HG03439 (cell line): ENCODE measurements around the gene SRRD.
"Not testable (repeated sequence)": the region's sequence is repeated elsewhere in the genome, so short reads cannot be mapped to it uniquely, and the experiment has no call there.

Experiments used
- ATAC-seq: cut with Tn5 transposase; IDR thresholded peaks from one replicate; pipeline ENCODE4 v1.9.1; 2021; ENCODE audit warnings: mild to moderate bottlenecking, moderate library complexity; ENCODE audit not compliant: unreplicated experiment

The SRRD gene

DNA sequence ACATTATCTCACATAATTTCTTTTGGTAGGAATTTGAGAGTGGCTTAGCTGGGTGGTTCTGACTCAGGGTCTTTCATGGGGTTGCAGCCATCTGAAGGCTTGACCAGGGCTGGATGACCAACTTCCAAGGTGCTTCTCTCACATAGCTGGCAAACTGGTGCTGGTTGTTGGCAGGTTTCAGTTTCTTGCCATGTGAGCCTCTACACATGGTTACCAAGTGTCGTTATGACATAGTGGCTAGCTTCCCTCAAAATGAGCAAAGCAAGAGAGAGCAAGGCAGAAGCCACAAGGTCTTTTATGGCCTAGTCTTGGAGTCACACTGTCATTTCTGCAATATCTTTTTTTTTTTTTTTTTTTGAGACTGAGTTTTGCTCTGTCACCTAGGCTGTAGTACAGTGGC, 32.8 kb downstream of the SRRD start:
- ATAC-seq: no peak

DNA sequence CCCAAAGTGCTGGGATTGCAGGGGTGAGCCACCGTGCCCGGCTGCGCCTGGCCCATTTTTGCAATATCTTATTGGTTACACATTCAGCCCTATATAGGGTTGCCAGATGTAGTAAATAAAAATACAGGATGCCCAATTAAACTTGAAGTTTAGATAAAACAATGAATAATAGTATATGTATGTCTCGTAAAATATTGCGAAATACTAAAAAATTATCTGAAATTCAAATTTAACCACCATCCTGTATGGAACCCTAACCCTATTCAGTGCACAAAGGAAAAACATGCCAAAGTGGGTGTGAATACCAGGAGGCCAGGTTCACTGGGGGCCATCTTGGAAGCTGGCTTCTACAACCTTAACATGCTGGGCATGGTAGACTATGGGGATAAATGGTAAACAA, 33.8 kb downstream of the SRRD start:
- ATAC-seq: no peak

DNA sequence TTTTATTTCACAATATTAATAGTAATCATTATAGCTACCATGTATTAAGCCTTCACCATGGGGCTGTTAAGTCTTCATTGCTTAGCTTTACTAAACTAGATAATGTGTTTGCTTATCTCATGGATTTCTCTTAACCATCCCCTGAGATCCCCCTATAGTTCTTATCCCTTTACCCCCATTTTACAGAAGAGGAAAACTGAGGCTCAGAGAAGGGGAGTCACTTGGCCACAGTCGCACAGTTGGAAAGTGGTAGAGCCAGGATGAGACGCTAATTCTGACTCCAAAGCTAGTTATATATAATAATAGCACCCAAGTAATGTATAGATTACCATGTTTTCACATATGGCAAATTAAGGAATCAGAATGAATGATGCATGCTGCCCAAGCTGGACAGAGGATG, 38.3 kb downstream of the SRRD start:
- no peak for ATAC-seq

DNA sequence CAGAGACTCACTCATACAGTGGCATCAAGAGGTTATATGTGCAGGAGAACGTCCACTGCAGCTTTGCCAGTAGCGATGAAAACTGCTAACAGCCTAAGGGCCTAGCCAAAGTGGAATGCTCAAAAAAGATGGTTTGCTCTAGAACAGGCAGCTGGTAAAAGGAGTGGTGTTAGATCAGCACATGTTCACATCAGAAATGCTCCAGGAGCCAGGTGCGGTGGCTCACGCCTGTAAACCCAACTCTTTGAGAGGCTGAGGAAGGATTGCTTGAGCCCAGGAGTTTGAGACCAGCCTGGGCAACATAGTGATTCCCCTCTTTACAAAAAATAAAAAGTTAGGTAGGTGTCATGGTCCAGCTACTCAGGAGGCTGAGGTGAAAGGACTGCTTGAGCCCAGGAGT, 38.9 kb downstream of the SRRD start:
- ATAC-seq: no peak

DNA sequence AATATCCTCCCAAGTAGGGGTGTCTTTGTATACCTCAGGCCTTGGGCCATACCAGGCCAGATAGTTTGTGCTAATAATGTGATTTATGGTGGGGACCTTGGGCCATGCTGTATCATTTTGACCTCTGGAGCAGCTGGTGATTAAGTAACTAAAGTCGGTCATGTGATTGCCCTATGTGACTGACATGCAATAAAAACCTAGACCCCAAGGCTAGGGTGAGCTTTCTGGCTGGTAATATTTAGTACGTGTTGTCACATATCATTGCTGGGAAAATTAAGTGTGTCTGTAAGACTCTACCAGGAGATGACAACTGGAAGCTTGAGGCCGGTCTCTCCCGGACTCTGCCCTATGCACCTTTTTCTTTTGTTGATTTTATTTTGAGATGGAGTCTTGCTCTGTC, 41.2 kb downstream of the SRRD start:
- no peak for ATAC-seq

DNA sequence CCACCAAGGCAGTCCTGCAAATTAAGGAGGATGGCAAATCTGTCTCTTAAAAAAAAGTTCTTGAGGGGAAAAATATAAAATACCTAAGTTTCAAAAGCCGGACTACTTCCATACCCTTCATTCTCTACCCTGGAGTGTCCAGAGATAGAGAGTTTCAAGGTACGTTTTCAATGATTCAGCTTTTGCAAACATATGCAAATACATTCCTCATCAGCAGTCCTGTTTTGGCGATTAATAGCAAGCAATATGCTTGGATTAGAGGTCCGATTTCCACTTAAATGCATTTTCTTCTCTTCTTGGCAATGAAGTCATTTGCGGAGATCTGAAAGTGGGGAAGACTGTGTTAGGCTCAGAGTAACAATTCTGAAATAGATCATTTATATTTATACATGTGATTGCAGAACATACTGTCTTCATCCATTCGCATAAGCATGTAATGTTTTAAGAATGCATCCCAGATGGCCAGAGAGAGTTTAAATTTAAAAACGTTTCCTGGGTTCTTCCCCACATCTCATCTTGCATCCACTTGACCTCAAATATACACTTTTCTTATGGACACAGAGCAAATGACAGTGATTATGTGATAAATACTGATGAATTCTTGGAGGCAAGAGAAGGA, 42.4 kb downstream of the SRRD start:
- ATAC-seq: no peak

DNA sequence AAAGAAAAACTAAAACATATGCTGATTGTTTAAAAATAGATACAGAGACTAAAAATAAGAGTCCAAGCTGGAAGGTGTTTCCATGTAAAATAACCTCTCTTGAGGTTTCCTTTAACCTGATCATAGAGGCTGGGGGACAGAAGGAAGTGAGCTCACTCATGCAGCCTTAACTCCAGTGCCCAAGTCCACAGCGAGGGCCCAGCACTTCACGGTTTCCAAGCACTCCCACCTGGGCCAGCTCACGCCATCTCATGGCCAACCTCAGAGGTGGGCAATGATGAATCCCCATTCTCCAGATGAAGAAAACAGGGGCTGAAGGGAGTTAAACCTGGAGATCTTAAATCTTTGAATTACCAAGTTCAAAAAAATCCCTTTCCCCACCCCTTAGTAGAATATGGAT, 43.5 kb downstream of the SRRD start:
- no peak for ATAC-seq

DNA sequence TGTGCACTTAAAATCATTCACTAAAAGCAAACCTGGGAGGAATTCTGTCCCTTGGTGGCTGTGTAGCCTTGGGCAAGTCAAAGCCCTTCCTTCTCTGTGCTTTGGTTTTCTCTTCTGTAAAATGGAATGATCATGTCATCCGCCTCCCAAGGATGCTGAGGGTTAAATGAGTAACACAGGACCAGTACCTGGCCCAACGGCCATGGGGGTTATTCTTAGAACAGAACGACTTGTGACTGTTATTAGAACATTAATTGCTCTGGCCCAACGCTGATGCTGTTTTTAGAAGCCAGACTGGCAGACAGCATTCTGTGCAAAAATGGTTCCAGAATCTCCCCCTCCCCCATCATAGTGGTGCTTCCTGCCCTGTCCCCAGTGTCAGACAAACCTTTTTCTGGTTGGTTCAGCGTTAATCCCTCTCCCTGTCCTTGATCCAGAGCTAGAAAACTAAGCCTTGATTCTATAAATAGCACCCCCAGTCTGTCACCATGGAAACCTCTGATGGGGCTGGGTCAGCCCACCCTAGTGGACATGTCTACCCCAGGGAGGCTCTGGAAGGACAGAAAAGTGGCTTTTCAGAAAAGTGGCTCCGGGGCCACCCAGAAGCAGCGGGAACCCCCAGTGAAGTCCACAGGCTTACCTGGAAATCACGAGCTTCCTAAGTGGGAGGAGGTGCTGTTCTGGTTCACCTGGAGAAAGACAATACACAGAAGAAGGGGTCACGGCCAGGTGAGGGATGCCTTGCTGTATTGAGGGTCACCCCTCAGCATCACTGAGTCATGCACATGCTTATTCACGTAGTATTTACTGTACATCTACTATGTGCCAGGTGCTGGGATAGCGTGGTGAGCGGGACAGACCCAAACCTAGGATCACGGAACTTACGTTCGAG, 44.1 kb downstream of the SRRD start:
- ATAC-seq: no peak

DNA sequence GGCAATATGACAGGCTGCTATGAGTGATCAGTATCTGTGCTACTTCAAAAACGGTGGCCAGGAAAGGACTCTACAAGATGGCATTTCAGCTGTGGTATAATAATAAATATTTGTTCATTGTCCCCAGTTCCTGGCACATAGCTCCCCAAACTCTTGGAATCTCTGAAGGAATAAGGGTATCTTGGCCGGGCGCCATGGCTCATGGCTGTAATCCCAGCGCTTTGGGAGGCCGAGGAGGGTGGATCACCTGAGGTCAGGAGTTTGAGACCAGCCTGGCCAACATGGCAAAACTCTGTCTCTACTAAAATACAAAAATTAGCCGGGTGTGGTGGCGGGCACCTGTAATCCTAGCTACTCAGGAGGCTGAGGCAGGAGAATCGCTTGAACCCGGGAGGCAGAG, 44.8 kb downstream of the SRRD start:
- ATAC-seq: not testable (repeated sequence)

DNA sequence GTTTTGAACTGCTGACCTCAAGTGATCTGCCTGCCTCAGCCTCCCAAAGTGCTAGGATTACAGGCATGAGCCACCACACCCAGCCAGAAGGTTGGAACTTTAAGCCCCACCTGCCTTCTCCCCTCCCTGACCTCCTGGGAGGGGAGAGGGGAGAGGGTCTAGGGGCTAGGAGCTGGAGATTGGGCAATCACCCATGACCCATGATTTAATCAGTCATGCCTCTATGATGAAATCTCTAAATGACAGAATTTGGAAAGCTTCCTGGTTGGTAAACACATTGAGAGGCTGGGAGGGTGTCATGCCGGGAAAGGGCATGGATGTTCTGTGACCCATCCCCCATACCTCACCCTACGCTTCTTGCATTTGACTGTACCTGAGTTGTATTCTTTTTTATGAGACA, 45.7 kb downstream of the SRRD start:
- no peak for ATAC-seq

DNA sequence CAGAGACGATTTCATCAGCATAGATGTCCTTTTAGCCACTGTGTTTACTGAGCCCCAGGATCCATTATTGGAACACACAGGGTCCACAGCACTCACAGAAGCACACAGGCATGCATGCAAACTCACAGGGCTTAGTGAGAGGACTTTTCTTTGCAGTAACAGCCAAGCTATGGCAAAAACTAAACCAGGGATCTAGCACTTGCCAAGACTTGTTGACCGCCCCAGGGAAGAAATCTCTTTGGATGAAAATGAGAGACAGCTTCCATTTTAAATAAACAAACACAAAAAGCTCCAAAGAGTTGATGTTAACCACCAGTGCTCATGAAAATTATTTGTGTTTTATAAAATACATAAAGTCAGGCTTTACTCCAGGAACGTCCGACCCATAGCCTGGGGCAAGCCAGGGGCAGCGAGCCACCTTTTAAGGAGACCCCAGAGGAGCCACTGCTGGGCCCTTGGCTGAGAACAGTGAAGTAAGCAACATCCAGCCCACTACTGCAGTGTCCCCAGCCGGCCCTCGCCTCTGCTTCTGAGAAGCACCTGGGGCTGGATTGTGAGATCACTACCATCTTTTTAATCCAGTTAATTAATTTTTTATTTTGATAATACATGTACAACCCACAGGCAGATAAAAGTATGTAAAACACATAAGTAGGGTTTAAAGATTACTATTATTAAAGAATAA, 50.6 kb downstream of the SRRD start:
- no peak for ATAC-seq

DNA sequence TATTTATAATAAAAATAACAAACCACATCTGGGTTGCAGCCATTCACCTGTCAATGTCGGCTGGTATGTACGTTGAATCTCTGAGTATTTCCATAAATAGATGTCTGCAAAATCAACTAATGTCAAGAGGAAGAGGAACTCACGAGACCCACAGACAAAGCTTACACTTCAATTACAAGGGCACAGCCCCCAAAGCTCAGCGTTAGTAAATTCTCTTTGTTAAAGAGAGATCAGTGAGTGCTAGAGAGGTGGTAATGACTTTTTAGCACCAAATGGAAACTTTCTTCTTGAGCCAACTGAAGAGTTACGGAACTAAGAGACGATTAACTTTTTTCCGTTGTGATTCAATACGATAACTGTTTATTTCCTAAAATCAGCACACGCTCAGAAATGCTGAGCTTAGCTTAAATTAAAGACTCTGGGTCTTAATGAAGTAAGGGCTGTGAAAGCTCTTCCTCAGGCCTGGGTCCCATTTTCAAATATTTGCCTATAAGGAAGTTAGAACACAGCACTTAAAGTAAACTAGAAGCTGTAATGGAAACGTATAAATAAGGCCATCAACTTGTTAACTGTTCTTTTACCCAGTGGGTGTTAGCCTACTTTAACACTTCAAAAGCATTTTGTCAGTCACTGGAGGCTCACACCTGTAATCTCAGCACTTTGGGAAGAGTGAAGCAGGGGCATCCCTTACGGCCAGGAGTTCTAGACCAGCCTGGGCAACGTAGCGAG, 51.4 kb downstream of the SRRD start:
- ATAC-seq: no peak

DNA sequence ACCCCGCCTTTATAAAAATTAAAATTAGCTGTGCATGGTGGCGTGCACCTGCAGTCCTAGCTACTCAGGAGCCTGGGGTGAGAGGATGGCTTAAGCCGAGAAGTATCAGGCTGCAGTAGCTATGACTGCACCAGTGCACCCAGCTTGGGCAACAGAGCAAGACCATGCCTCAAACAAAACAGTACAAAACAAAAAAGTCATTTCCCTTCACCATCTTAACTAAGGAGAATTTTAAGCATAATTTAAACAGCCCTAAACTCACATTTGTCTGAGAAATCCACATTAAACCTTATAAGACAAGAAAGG, 51.9 kb downstream of the SRRD start:
- no peak for ATAC-seq

DNA sequence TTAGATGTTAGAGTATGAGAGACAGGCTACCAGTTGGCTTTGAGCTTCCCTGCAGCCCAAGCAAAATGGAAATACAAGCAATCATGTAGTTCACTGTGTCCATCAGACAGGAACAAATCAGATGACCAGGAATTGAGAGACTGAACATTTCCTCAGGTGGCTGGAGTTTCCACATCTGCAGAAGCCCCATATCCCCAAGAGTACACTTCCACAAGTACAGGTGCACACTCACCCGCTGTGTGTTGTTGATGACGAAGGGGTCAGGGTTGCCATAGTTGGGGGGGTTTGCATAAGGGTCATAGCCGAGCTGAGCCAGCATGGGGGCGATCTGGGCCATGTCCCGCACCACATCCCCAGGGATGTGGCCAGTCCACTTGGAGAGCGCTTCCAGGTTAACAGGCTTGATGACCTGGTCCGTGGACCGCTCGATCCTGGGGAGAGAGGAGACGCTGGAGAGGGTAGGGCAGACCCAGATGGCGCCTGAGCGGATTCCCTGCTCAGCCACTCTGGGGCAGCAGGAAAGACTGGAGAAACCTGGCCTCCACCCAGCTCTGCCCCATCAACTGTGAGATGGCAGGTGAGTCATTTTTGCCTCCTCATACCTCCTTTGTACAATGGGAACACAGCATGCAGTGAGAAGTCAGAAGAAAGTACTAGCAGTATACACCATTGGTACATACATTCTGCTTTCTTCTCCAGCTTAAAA, 52.5 kb downstream of the SRRD start:
- ATAC-seq: no peak

DNA sequence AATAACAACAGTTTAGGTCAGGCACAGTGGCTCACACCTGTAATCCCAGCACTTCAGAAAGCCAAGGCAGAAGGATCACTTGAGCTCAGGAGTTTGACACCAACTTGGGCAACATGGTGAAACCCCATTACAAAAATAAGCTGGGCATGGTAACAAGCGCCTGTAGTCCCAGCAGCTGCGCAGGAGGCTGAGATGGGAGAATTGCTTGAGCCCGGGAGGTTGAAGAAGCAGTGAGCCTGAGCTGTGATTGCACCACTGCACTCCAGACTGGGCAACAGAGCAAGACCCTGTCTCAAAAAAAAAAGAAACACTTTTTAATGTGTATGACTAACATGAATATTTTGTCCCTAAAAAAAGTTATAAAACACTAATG, 53.1 kb downstream of the SRRD start:
- ATAC-seq: no peak

DNA sequence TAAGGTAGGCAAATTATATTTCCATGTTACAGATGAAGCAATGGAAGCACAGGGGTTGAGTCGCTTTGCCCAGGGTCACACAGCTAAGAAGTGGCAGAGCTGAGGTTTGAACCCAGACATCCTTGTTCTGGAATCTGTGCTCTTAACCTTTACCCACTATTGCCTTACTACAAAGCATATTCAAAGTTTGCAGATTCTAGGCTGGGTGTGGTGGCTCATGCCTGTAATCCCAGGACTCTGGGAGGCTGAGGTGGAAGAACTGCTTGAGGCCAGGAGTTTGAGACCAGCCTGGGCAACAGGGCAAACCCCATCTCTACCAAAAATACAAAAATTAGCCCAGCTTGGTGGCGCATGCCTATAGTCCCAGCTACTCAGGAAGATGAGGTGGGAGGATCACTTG, 56.4 kb downstream of the SRRD start:
- ATAC-seq: no peak

DNA sequence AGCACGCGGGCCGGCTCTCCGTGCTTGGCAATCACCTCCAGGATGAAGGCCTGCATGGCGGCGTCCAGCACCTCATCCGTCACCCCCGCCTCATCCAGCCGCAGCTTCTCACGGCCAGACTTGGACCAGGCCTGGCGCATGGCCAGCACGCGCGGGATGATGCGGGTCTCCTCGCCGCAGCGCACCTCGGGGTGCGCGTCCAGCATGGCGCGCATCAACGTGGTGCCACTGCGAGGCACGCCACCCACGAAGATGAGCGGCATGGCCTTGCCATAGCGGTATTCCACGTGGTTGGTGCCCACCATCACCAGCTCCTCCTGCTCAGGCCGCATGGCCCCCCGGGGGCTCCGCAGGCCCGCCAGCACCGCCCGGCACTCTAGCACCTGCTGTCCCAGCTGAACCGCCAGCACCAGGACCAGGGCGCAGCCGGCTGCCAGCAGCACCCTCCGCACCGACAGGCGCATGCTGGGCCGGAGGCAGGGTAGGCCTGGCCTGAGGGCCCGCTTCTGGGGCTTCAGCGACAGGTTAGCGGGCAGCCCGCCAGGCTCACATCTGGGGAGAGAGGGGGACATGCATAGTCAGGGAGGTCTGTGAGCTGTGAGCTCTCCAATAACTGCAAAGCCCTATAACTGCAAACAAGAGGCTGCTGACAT, 57.6 kb downstream of the SRRD start:
- ATAC-seq: no peak

DNA sequence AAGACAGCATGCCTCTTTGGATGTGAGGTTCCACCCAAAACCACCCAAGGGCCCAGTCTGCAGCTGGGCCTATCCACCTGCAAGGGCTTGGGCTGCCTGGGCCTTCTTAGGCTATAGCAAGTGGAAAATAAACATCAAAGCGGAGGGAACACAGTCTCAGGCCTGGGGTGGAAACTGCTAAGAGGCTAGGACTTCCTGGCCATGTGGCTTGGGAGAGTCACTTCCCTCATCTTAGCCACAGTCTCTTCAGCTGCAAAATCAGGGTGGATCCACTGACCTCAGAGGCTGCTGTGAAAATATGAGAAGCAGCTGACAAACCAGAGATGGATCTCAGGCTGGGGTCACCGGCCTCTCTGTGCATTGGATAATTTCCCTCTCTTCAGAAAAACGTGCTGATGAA, 59.2 kb downstream of the SRRD start:
- no peak for ATAC-seq
